Measurements from ENCODE around the gene PPP1R3F.

DNA sequence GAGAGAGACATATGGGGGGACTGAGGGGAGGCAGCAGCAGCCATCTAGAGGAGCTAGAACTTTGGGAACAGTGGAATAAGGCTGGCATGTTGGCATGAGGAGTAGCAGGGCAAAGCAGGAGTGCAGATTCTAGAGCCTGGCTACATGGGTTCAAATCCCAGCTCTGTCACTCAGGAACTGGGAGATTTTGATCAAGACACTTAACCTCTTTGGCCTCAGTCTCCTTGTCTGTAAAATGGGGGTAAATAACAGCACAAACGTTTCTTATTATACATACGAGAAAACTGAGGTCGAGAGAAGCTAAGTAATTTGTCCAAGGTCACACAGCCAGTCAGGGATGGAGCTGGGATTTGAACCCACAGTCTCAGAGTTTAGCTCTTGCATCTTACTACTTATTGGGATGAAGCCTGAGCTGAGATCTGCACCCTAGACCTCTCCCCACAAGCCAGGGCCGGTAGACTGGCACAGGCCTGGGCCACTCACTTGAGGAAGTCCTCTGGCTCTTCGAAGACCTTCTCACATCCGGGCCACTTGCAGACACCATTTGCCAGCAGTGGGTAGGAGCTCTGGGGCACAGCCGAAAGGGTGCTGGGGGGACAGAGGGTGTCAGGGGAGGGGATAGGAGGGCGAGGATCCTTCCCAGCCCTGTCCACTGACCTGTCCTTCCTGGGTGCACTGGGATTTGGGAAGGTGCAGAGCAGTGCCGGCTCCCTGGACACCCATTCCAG is 13.2 kb upstream of the PPP1R3F start:
- TF ChIP-seq, protein P1, sequence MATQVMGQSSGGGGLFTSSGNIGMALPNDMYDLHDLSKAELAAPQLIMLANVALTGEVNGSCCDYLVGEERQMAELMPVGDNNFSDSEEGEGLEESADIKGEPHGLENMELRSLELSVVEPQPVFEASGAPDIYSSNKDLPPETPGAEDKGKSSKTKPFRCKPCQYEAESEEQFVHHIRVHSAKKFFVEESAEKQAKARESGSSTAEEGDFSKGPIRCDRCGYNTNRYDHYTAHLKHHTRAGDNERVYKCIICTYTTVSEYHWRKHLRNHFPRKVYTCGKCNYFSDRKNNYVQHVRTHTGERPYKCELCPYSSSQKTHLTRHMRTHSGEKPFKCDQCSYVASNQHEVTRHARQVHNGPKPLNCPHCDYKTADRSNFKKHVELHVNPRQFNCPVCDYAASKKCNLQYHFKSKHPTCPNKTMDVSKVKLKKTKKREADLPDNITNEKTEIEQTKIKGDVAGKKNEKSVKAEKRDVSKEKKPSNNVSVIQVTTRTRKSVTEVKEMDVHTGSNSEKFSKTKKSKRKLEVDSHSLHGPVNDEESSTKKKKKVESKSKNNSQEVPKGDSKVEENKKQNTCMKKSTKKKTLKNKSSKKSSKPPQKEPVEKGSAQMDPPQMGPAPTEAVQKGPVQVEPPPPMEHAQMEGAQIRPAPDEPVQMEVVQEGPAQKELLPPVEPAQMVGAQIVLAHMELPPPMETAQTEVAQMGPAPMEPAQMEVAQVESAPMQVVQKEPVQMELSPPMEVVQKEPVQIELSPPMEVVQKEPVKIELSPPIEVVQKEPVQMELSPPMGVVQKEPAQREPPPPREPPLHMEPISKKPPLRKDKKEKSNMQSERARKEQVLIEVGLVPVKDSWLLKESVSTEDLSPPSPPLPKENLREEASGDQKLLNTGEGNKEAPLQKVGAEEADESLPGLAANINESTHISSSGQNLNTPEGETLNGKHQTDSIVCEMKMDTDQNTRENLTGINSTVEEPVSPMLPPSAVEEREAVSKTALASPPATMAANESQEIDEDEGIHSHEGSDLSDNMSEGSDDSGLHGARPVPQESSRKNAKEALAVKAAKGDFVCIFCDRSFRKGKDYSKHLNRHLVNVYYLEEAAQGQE (IDR thresholded peaks at IDR 0.05): no peak
- TF ChIP-seq TAF1 (conservative IDR thresholded peaks at IDR 0.05): no peak
- TF ChIP-seq, protein P2, sequence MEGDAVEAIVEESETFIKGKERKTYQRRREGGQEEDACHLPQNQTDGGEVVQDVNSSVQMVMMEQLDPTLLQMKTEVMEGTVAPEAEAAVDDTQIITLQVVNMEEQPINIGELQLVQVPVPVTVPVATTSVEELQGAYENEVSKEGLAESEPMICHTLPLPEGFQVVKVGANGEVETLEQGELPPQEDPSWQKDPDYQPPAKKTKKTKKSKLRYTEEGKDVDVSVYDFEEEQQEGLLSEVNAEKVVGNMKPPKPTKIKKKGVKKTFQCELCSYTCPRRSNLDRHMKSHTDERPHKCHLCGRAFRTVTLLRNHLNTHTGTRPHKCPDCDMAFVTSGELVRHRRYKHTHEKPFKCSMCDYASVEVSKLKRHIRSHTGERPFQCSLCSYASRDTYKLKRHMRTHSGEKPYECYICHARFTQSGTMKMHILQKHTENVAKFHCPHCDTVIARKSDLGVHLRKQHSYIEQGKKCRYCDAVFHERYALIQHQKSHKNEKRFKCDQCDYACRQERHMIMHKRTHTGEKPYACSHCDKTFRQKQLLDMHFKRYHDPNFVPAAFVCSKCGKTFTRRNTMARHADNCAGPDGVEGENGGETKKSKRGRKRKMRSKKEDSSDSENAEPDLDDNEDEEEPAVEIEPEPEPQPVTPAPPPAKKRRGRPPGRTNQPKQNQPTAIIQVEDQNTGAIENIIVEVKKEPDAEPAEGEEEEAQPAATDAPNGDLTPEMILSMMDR (IDR thresholded peaks at IDR 0.05; ENCODE audit: low read depth, low read length, missing input control): no peak
- no peak for TF ChIP-seq JUND (IDR thresholded peaks at IDR 0.05)
- no peak for TF ChIP-seq SP1 (IDR thresholded peaks at IDR 0.05)
- TF ChIP-seq EGR1 (IDR thresholded peaks at IDR 0.05; ENCODE audit: low read depth in 2 of 2): no peak
- no peak for TF ChIP-seq RAD21 (IDR thresholded peaks at IDR 0.05)

Measured in liver (tissue), 3 donors.